Placental epithelial cell (primary cell): ENCODE data around the gene MRPS30. TPM values are rescaled to one million over a fixed set of nuclear protein-coding genes. Genes with fewer than 3 reads are reported as not detected.

Experiments used
- total RNA-seq: library from RNA; depleted of rRNA; stranded (reverse); fragments of >200 nt; gene quantifications from 2 replicates; pipeline ENCODE4 v1.2.3, GENCODE V29; 2012

Gene MRPS30
- 60.9 and 69.2 TPM in 2 replicates for total RNA-seq

GRCh38 chr5:44808435-44809214 is at the start of gene MRPS30:
Gene MRPS30 (plus strand): TSS chr5:44808947. CDS start chr5:44808963, 16 bp downstream.

